GM12874 (cell line): Measurements from ENCODE around the gene EIF4A2.

Experiments used
- TF ChIP-seq, protein P1 (sequence below): IDR thresholded peaks from 2 replicates; pipeline ENCODE4 v1.5.1; 2011; ENCODE audit warnings: low read depth, mild to moderate bottlenecking, control low read depth, low read length, moderate library complexity; ENCODE audit not compliant: insufficient read depth

The EIF4A2 gene

DNA sequence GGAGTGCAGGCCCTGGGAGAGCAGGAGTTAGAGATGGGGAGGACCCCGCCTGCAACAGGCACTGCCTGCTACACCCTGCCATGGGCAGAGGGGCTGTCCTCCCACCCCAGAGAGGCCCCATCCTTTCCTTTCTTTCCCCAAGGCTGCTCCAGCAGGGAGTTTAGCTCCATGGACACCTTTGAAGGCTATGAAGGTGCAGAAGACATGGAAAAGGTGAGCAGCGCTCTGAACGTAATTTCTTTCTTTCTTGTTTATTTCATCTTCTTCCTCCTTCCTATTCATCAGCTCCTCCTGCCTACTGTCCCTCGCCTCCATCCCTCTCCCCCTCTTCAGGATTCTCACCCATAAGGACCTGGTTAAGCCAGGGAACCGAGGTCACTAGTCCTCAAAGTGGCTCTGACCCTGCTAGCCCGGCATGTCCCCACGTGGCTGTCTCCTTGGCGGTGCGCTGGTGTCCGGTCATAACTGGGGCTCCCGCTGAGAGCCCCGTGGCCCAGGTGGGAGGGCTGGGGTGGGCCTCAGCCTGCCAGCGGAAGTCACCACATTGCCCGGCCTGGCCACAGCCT lies 43.1 kb downstream of the EIF4A2 start:
- TF ChIP-seq, protein P1, sequence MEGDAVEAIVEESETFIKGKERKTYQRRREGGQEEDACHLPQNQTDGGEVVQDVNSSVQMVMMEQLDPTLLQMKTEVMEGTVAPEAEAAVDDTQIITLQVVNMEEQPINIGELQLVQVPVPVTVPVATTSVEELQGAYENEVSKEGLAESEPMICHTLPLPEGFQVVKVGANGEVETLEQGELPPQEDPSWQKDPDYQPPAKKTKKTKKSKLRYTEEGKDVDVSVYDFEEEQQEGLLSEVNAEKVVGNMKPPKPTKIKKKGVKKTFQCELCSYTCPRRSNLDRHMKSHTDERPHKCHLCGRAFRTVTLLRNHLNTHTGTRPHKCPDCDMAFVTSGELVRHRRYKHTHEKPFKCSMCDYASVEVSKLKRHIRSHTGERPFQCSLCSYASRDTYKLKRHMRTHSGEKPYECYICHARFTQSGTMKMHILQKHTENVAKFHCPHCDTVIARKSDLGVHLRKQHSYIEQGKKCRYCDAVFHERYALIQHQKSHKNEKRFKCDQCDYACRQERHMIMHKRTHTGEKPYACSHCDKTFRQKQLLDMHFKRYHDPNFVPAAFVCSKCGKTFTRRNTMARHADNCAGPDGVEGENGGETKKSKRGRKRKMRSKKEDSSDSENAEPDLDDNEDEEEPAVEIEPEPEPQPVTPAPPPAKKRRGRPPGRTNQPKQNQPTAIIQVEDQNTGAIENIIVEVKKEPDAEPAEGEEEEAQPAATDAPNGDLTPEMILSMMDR: no peak

DNA sequence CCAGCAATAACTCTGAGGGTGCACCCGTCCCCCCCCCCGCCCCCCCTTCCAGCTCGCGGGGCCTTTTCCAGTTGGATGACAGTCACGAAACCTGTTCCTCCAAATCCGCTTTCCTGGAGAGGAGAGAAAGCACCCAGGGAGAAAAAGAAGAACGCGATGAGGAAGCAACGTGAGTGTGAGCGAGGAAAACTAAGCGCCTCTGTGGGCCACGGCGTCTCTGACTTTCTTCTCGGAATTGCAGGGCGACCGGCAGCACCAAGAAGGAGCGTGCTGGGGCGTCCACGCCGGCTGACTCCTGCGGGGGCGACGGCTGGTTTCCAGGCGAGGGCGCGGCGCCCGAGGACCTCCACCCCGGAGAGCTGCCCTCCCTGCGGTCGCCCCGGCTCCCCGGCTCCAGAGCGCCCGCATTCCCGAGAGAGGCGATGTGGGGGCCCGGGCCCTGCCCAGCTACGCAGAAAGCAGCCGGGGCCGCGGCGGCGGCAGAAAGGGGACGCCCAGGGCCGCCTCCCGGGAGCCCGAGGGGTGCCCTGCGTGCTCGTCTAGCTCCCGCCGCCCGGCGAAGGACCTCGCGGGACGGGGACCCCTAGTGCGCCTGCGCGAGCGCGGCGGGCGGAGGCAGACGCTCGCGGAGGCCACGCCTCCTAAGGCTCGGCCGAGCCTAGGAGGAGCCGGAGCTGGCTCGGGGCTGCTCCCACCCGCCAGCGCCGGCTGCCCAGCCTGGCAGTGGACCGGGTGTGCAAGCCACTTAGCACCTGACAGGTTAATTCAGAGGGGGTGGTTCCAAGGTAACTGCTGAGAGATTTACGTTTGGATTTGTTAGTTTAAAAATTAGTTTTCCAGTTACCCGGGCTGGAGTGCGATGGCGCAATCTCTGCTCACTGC lies 43.8 kb downstream of the EIF4A2 start:
- TF ChIP-seq, protein P1: no peak

DNA sequence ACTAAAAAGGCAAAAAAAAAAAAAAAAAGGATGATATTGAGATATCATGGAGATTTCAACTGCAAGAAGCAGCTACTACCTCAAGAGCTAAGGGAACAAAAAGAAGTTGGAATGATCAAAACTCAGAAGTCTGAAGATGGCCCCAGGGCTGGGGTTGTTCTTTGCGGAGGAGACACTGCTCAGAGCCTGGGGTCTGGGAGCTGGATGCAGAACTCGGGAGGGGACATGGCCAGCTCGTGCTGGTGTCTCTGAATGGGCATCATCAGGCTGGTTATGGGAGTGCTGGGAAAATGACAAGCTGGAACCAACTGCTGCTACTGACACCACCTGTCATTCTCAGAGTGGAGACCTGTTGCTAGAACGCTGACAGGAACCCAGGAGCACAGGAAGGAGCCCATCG lies 45.0 kb downstream of the EIF4A2 start:
- TF ChIP-seq, protein P1: no peak

DNA sequence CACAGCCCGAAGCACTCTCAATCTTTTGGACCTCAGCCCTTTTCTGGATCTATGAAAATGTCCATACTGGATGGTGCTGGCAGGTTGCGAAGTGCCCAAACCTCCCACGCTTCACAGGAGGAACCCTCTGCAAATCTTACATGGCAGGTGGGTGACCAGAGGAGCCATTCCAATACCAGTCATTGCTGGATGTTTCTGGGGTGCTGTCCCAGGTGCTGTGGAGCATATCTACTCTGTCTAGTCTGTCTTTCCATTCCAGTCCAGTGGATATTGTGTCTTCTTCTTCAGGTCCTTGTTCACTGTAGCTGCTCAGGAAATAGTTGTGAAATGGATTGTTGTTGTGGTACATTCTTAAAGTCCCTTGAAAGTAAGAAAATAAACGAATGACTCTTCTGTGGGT lies 48.4 kb downstream of the EIF4A2 start:
- TF ChIP-seq, protein P1: no peak

DNA sequence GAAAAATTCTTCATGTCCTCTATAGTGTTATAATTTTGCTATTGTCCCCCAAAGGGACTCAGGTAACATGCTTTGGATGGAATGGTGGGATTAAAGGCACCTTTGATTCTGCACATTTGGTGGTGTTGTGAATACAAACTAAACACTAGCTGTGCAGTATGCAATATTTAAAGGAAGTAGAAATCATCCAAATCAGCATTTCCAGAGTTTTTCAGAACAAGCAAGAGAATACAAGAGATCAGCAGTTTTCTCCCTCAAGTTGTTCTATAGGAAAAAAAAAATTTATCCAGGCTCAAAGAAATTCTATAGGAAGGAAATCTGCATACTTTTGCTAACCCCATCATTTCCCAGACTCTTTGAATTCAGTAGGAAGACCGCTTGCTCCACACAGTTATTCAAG lies 48.9 kb downstream of the EIF4A2 start:
- TF ChIP-seq, protein P1: no peak
